GM18505 (cell line): ENCODE data around the gene ABCC6.
"Not testable (repeated sequence)": the region's sequence is repeated elsewhere in the genome, so short reads cannot be mapped to it uniquely, and the experiment has no call there.

Experiments
- ATAC-seq: cut with Tn5 transposase; IDR thresholded peaks from one replicate; pipeline ENCODE4 v1.9.1; 2021; ENCODE audit not compliant: unreplicated experiment
- POLR2A ChIP-seq: IDR thresholded peaks from 4 replicates; pipeline ENCODE4 v1.6.1; 2011; ENCODE audit warnings: borderline replicate concordance; ENCODE audit not compliant: insufficient read depth, insufficient read length; ENCODE audit errors: extremely low read depth

ABCC6 gene

GRCh38 chr16:16161319-16161718 lies 62.0 kb downstream of the ABCC6 start:
- TF ChIP-seq POLR2A: no peak
- no peak for ATAC-seq

GRCh38 chr16:16159662-16160061 lies 63.6 kb downstream of the ABCC6 start:
- no peak for TF ChIP-seq POLR2A
- ATAC-seq: no peak

- ATAC-seq: no peak
- TF ChIP-seq POLR2A: no peak
These were observed 64.4 kb downstream of the ABCC6 start for GRCh38 chr16:16158741-16159374.

DNA sequence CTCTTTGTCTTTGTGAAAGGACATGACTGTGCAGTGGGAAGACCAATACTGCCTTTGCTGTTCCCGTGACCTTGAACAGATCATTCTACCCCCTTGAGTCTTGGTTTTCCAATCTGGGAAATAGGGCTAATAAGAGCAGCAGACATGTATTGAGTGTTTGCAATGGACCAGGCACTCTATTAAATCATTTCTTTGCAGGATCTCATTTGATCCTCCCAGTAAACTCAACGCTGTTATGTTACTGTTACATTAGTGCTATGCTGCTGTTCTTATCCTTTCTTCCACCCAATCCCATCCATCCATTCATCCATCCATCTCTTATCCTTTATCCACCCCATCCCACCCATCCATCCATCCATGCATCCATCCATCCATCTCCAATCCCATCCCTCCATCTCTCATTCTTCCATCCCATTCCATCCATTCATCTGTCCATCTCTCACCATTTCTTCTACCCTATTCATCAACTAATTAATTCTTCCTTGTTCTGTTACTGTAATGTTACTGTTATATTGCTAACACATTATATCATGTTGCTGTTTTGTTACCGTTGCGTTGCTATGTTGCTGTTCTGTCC lies 65.1 kb downstream of the ABCC6 start:
- no peak for ATAC-seq
- no peak for TF ChIP-seq POLR2A

DNA sequence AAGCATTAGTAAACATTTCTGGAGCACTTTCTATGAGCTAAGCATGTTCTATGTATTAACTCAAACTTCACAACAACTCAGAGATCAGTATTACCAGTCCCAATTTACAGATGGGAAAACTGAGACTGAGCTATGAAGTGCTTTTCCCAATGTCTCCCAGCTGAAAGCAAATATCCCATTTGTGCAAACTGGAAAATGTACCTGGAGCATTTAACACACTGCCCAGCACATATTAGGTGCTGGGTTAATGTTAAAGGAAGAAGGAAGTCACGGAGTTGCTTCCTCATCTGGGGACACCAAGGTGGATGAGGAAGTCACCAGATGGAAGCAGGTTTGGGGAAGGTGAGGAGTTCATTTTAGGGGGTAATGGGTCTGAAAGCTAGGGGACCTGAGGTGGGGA lies 66.1 kb downstream of the ABCC6 start:
- no peak for TF ChIP-seq POLR2A
- ATAC-seq: no peak

- no peak for TF ChIP-seq POLR2A
- no peak for ATAC-seq
These were observed 68.1 kb downstream of the ABCC6 start for GRCh38 chr16:16155234-16155633.

DNA sequence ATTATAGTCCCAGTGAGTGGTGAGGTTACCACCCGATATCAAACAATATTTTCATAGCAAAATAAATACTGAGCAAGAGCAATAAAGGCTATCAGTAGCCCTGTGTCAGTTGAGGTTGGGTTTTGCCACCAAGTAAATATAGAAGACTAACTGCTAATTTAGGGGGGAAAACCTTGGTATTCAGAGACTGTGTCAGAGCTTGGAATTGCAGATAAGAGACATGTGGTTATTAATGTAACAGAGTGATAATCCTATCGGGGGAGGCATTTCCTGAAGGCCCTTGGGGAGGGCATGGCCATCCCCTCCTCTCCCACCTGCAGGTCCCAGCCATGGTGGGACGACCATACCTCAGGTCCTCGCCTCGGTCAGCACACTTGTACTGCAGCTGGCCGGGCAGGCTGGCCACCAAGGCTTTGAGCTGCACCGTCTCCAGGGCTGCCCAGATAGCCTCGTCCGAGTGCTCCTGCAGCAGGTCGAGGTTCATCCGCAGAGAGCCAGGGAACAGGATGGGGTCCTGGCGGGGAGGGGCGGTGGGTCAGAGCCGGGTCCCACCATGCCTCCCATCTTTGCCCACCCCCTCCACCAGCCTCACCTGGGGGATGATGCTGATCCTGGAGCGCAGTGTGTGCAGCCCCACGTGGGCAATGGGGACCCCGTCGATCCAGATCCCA lies 68.9 kb downstream of the ABCC6 start:
- no peak for TF ChIP-seq POLR2A
- ATAC-seq: no peak

GRCh38 chr16:16153000-16153399 lies 70.3 kb downstream of the ABCC6 start:
- not testable (repeated sequence) for ATAC-seq

GRCh38 chr16:16151315-16151714 lies 72.0 kb downstream of the ABCC6 start:
- ATAC-seq: no peak
- TF ChIP-seq POLR2A: no peak

- ATAC-seq: no peak
- no peak for TF ChIP-seq POLR2A
These were observed 72.5 kb downstream of the ABCC6 start for GRCh38 chr16:16150878-16151152.

DNA sequence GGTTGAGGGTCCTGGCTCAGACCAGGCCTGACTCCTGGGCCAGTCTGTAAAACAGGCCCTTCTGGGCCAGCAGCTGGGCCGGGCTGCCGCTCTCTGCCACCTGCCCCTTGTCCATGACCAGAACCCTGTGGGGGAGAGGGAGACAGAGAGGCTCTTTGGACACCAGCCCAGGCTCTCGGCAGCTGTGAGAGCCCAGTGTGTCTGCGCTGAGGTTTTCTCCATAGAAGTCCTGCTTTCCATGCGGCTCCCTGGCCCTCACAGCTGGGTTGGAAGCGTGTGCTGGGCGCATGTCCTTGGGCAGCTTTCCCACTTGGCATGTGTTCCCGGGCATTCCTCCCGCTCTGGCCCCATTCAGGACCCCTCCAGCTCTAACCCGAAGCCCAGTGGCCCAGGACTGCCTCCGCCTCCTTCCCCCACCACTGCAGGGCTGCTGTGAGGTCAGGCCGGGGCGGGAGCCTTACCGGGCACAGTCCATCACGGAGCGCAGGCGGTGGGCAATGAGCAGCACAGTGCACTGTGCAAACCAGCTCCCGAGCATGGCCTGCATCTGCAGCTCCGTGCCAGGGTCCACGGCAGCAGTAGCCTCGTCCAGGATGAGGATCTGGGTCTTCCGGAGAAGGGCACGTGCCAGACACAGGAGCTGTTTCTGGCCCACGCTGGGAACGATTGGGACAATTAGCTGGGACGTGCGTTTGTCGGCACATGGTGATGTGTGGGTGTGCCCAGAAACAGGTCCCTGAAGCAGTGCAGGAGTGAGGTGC lies 73.0 kb downstream of the ABCC6 start:
- ATAC-seq: no peak
- TF ChIP-seq POLR2A: no peak

DNA sequence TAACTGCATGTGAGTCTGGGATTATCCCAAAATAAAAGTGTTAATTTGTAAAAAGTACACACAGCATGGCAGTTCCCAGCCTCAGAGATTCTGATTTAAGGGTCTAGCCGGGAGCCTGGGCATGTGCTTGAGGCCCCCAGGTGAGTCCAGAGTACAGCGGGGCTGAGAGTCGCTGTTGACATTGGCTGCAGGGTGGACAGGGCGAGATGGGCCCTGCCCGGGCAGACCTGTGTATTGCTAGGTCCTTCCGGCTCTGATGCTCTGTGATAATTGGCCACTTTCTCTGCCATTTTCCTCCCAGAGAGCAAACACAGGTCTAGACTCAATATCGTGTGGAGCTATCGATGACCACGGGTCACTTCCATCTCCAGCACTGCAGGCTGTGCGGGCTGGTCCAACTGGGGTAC lies 73.6 kb downstream of the ABCC6 start:
- no peak for ATAC-seq
- TF ChIP-seq POLR2A: no peak

DNA sequence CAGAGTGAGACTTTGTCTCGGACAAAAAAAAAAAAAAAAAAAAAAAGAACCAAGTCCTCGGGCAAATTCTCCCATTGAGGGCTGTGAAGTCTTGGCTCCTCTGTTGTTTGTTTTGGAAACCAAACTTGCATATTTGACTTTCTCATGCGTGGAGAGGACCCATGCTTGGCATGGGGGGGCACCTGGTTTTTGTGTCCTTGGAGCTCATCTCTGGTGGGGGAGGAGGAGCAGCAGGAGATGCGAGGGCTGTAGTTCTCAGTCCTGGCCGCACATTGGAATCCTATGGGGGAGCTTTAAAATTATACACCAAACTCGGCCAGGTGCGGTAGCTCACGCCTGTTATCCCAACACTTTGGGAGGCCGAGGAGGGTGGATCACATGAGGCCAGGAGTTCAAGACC lies 74.5 kb downstream of the ABCC6 start:
- TF ChIP-seq POLR2A: no peak
- no peak for ATAC-seq

DNA sequence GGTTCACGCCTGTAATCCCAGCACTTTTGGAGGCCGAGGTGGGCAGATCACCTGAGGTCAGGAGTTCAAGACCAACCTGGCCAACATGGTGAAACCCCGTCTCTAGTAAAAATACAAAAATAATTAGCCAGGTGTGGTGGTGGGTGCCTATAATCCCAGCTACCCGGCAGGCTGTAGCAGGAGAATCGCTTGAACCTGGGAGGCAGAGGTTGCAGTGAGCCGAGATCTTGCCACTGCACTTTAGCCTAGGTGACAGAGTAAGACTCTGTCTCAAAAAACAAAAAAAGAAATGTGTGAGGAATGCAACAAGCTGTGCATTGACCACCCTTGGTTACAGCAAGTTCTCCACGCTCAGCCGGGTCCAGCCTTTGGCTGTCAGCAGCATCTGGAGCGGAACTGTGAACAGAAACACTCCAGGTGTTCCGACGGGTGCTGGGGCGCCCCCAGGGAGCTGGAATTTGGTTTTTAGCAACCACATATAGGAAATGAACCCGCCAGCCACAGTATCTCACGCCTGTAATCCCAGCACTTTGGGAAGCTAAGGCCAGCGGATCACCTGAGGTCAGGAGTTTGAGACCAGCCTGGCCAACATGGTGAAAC lies 75.2 kb downstream of the ABCC6 start:
- ATAC-seq: not testable (repeated sequence)
